ENCODE results near the gene C7. TPM values are rescaled to one million over a fixed set of nuclear protein-coding genes. Genes with fewer than 3 reads are reported as not detected.

The C7 gene
- total and polyA plus RNA-seq, 2 of the 13 experiments (the other 11 are each of a cell fraction or from before 2014, with no cell fraction given): 1.7 to 3.5 TPM

- DNase-seq (ENCODE audit: low spot score) (no peak), FAIRE-seq (no peak), ATAC-seq (no peak)
- ChIA-PET POLR2A (no interaction called here), CTCF (ENCODE audit: low intra/inter-chr PET ratio, low total read pairs) (no interaction called here)
- H2AFZ ChIP-seq (ENCODE audit: low read length): no peak overlapping the region
- H3K4me1 ChIP-seq (ENCODE audit: insufficient read depth, low read length): no peaks in the 10 kb centered on the region
- no TSS peak for BruUV-seq (replicated peaks)
- 5% methylated on average over 3 of the region's 4 CpGs for WGBS (ENCODE audit: low lambda C conversion rate)
- H3K27ac ChIP-seq (ENCODE audit: extremely low read length, insufficient read depth, low read length): no peak overlapping the region
- no peaks in the 10 kb centered on the region for H3K36me3 ChIP-seq (replicated peaks in 1 of 2; ENCODE audit: control insufficient read depth in 1 of 2, insufficient read depth in 2 of 2, low read length in 2 of 2)
- no peaks in the 10 kb centered on the region for H3K79me2 ChIP-seq (ENCODE audit: insufficient read depth, low read length)
- no peaks in the 10 kb centered on the region for H3K9me3 ChIP-seq (ENCODE audit: low read length)
- no peaks in the 10 kb centered on the region; a peak in 1 of 5 replicates for H3K27me3 ChIP-seq (ENCODE audit: control insufficient read depth in 1 of 2, insufficient read depth in 2 of 2, low read length in 2 of 2)
- intact Hi-C loops (cut with micrococcal nuclease; ENCODE audit: unreplicated experiment) (no loop called here), in situ Hi-C loops (cut with HindIII; ENCODE audit: extremely low pct_ligation_motif_present, low pct_unique_long_range_greater_than_20kb) (no loop called here)
- no peak for TF ChIP-seq ZNF747 (CRISPR knock-in tag; IDR thresholded peaks at IDR 0.05; ENCODE audit: borderline replicate concordance)
- TF ChIP-seq SMC3 (IDR thresholded peaks at IDR 0.05; ENCODE audit: low read length): no peak
- no peak for TF ChIP-seq SALL2 (CRISPR knock-in tag; IDR thresholded peaks at IDR 0.05)
- TF ChIP-seq NCOA1 (CRISPR knock-in tag; IDR thresholded peaks at IDR 0.05): no peak
- TF ChIP-seq ZNF607 (CRISPR knock-in tag; IDR thresholded peaks at IDR 0.05; ENCODE audit: borderline replicate concordance): no peak
- TF ChIP-seq ZNF232 (CRISPR knock-in tag; IDR thresholded peaks at IDR 0.05; ENCODE audit: borderline replicate concordance): no peak
- no peak for TF ChIP-seq ZNF292 (CRISPR knock-in tag; IDR thresholded peaks at IDR 0.05; ENCODE audit: borderline replicate concordance, low read depth)
- TF ChIP-seq ZNF230 (CRISPR knock-in tag; IDR thresholded peaks at IDR 0.05): no peak
- TF ChIP-seq MAFK (conservative IDR thresholded peaks at IDR 0.05 in 1 of 2, IDR thresholded peaks at IDR 0.05 in 1 of 2; ENCODE audit: low read length in 2 of 2): peak; percentile 79 to 80
- TF ChIP-seq ATF5 (CRISPR knock-in tag; IDR thresholded peaks at IDR 0.05; ENCODE audit: low read depth): no peak
- TF ChIP-seq ZNF83 (CRISPR knock-in tag; IDR thresholded peaks at IDR 0.05; ENCODE audit: borderline replicate concordance): no peak
- no peak for TF ChIP-seq ZNF713 (CRISPR knock-in tag; IDR thresholded peaks at IDR 0.05)
- no peak for TF ChIP-seq MAX (IDR thresholded peaks at IDR 0.05)
- TF ChIP-seq ATF1 (CRISPR knock-in tag; IDR thresholded peaks at IDR 0.05): no peak
- TF ChIP-seq MAFF (IDR thresholded peaks at IDR 0.05; ENCODE audit: low read depth, low read length): peak; percentile 81
- no peak for TF ChIP-seq ZNF749 (CRISPR knock-in tag; IDR thresholded peaks at IDR 0.05; ENCODE audit: borderline replicate concordance)
- TF ChIP-seq ZNF3 (CRISPR knock-in tag; IDR thresholded peaks at IDR 0.05): no peak
- no peak for TF ChIP-seq THAP9 (CRISPR knock-in tag; IDR thresholded peaks at IDR 0.05; ENCODE audit: borderline replicate concordance)
- peak; percentile 41; the same call in 1 of the 2 replicates for TF ChIP-seq CEBPB (IDR thresholded peaks at IDR 0.05; ENCODE audit: borderline replicate concordance, low read depth, low read length)
- H4K20me1 ChIP-seq (ENCODE audit: insufficient read depth, low read length): no peaks in the 10 kb centered on the region
- no peak overlapping the region for H3K9ac ChIP-seq (ENCODE audit: insufficient read depth, low read depth, low read length)
- H3K4me2 ChIP-seq (ENCODE audit: low read depth, low read length): no peak overlapping the region
- no peak overlapping the region for H3K4me3 ChIP-seq (replicated peaks in 1 of 3; ENCODE audit: insufficient read depth in 1 of 3, low read depth in 2 of 3, low read length in 3 of 3)
Measured at GRCh38 chr5:41012318-41012717, 103.0 kb downstream of the C7 start.
